ENCODE data around the gene FLYWCH1.

Gene FLYWCH1

DNA sequence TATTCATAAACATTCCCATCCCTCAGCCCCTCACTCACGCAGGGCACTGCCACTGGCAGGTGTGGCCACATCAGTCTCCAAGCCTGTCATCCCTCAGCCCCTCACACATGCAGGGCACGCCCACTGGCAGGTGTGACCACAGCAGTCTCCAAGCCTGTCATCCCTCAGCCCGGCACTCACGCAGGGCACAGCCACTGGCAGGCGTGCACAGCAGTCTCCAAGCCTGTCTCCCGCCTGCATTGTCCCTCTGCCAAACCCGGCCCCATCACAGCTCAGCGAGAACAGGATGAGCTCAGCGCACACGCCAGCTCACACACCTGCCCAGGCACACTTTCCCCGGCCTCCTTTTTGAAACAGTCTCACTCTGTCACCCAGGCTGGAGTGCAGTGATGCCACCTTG, 40.9 kb downstream of the FLYWCH1 start:
- Histone ChIP-seq H3K27me3 (no peaks in the 10 kb centered on the region), H3K4me1 (no peaks in the 10 kb centered on the region), H3K4me3 (ENCODE audit: low read depth, low read length) (no peak overlapping the region), H3K9me3 (no peaks in the 10 kb centered on the region), H3K36me3 (no peaks in the 10 kb centered on the region)
- no peak for TF ChIP-seq CTCF (IDR thresholded peaks at IDR 0.05; ENCODE audit: low read depth, low read length)
- DNase-seq: no peak

GRCh38 chr16:2953706-2954627, 42.2 kb downstream of the FLYWCH1 start:
- peak; percentile 57 for DNase-seq
- no peaks in the 10 kb centered on the region for H3K36me3 ChIP-seq
- no peak for TF ChIP-seq CTCF (IDR thresholded peaks at IDR 0.05; ENCODE audit: low read depth, low read length)
- no peaks in the 10 kb centered on the region for H3K4me1 ChIP-seq
- H3K27me3 ChIP-seq: no peaks in the 10 kb centered on the region
- H3K9me3 ChIP-seq: no peaks in the 10 kb centered on the region
- H3K4me3 ChIP-seq (ENCODE audit: low read depth, low read length): no peak overlapping the region

- no peaks in the 10 kb centered on the region for H3K36me3 ChIP-seq
- no peaks in the 10 kb centered on the region for H3K4me1 ChIP-seq
- no peak overlapping the region for H3K4me3 ChIP-seq (ENCODE audit: low read depth, low read length)
- DNase-seq: no peak
- TF ChIP-seq CTCF (IDR thresholded peaks at IDR 0.05; ENCODE audit: low read depth, low read length): no peak
- no peaks in the 10 kb centered on the region for H3K9me3 ChIP-seq
- H3K27me3 ChIP-seq: no peaks in the 10 kb centered on the region; the same call in 1 of the 2 replicates
These were observed 43.1 kb downstream of the FLYWCH1 start for GRCh38 chr16:2954656-2955381.

GRCh38 chr16:2955438-2955778, 43.7 kb downstream of the FLYWCH1 start:
- H3K27me3 ChIP-seq: no peaks in the 10 kb centered on the region; the same call in 1 of the 2 replicates
- no peaks in the 10 kb centered on the region for H3K36me3 ChIP-seq
- no peak for DNase-seq
- TF ChIP-seq CTCF (IDR thresholded peaks at IDR 0.05; ENCODE audit: low read depth, low read length): no peak
- no peak overlapping the region for H3K4me3 ChIP-seq (ENCODE audit: low read depth, low read length)
- H3K4me1 ChIP-seq: no peaks in the 10 kb centered on the region
- no peaks in the 10 kb centered on the region for H3K9me3 ChIP-seq

GRCh38 chr16:2955779-2956578, 44.2 kb downstream of the FLYWCH1 start:
- H3K4me1 ChIP-seq: no peaks in the 10 kb centered on the region

More at GRCh38 chr16:2955779-2956578, 44.2 kb downstream of the FLYWCH1 start:
- no peak for DNase-seq
- Histone ChIP-seq H3K9me3 (no peaks in the 10 kb centered on the region), H3K4me3 (ENCODE audit: low read depth, low read length) (no peak overlapping the region), H3K27me3 (no peaks in the 10 kb centered on the region; the same call in 1 of the 2 replicates), H3K36me3 (no peaks in the 10 kb centered on the region)
- no peak for TF ChIP-seq CTCF (IDR thresholded peaks at IDR 0.05; ENCODE audit: low read depth, low read length)

Data from BE2C (cell line).